H1 (cell line): Measurements from ENCODE around the gene RALA. TPM values are rescaled to one million over a fixed set of nuclear protein-coding genes. Genes with fewer than 3 reads are reported as not detected.

ENCODE experiments used
- CTCF ChIA-PET: fragments of 300-600 bp; sonication (Branson Sonifier 250); formaldehyde crosslinking; loops from one replicate; lab custom pipeline; 2021; ENCODE audit not compliant: partially characterized antibody; lab: Charles Lee
- POLR2A ChIA-PET: fragments of 300-600 bp; sonication (Branson Sonifier 250); formaldehyde crosslinking; loops from one replicate; lab custom pipeline; 2021; ENCODE audit warnings: inconsistent platforms; ENCODE audit not compliant: partially characterized antibody; lab: Charles Lee
- DNase-seq, 2 experiments: peaks; one replicate each; pipeline versions ENCODE4 v3.0.0 to v3.0.0-alpha.2; 2010 to 2022; ENCODE audit warnings: low spot score in 2 of 2, low read depth in 1 of 2, mixed read lengths in 1 of 2
- FAIRE-seq: peaks from 2 replicates; lab custom pipeline; 2011; peaks lifted over from hg19 to GRCh38; lab: Jason Lieb, UNC
- H2AFZ ChIP-seq: 2 replicates; pipeline ENCODE4 v1.8.1; 2012; ENCODE audit warnings: low read length, inconsistent platforms
- H2AK5ac ChIP-seq: 2 replicates; pipeline ENCODE4 v1.6.1; 2013; ENCODE audit warnings: low read depth, low read length
- H2BK120ac ChIP-seq: replicated peaks from 2 replicates; pipeline ENCODE3; 2013; ENCODE audit warnings: low read depth, low read length, inconsistent platforms
- H2BK12ac ChIP-seq: 2 replicates; pipeline ENCODE4 v1.6.1; 2013; ENCODE audit warnings: low read depth, low read length
- H2BK15ac ChIP-seq: 2 replicates; pipeline ENCODE4 v1.6.1; 2013; ENCODE audit warnings: low read length
- H2BK20ac ChIP-seq: 2 replicates; pipeline ENCODE4 v1.6.1; 2013; ENCODE audit warnings: low read length
- H2BK5ac ChIP-seq: 2 replicates; pipeline ENCODE4 v1.6.1; 2013; ENCODE audit warnings: low read depth, low read length
- H3K14ac ChIP-seq: 2 replicates; pipeline ENCODE4 v1.6.1; 2013; ENCODE audit warnings: inconsistent platforms; ENCODE audit not compliant: insufficient read length
- H3K18ac ChIP-seq: 2 replicates; pipeline ENCODE4 v1.6.1; 2013; ENCODE audit warnings: low read length; ENCODE audit errors: extremely low read depth
- H3K23ac ChIP-seq: 2 replicates; pipeline ENCODE4 v1.6.1; 2013; ENCODE audit warnings: inconsistent platforms; ENCODE audit not compliant: insufficient read length
- H3K23me2 ChIP-seq: 2 replicates; pipeline ENCODE4 v1.6.1; 2013; ENCODE audit warnings: low read depth, low read length
- H3K27ac ChIP-seq: 2 replicates; pipeline ENCODE4 v1.6.1; 2011; ENCODE audit warnings: low read depth, low read length, inconsistent platforms
- H3K27me3 ChIP-seq, 4 experiments: replicated peaks in 1 of 4; 1 replicate in 1 of 4; 2 replicates in 3 of 4; pipeline versions ENCODE4 v1.6.1 to v1.8.1; 2011 to 2013; ENCODE audit warnings: low read length in 3 of 4, mild to moderate bottlenecking in 3 of 4, inconsistent platforms in 2 of 4, mixed read lengths in 2 of 4, moderate library complexity in 1 of 4; ENCODE audit not compliant: control insufficient read depth in 3 of 4, insufficient read depth in 3 of 4; ENCODE audit errors: extremely low read depth in 1 of 4
- H3K36me3 ChIP-seq, 4 experiments: 2 replicates each; pipeline versions ENCODE4 v1.6.1 to v1.8.1; 2011 to 2013; ENCODE audit warnings: mild to moderate bottlenecking in 4 of 4, low read length in 3 of 4, moderate library complexity in 2 of 4, control low read depth in 1 of 4, inconsistent platforms in 1 of 4; ENCODE audit not compliant: insufficient read depth in 4 of 4, control insufficient read depth in 2 of 4
- H3K4ac ChIP-seq: replicated peaks from 2 replicates; pipeline ENCODE3; 2013; ENCODE audit warnings: low read length, low read depth, mixed read lengths, inconsistent platforms; ENCODE audit not compliant: insufficient read length
- H3K4me1 ChIP-seq, 4 experiments: replicated peaks in 1 of 4; 1 replicate in 1 of 4; 2 replicates in 3 of 4; pipeline versions ENCODE4 v1.6.1 to v1.8.1; 2011 to 2013; ENCODE audit warnings: low read length in 3 of 4, inconsistent platforms in 2 of 4, mixed read lengths in 1 of 4; ENCODE audit not compliant: insufficient read depth in 4 of 4, control insufficient read depth in 3 of 4
- H3K4me2 ChIP-seq, 2 experiments: 2 replicates each; pipeline versions ENCODE4 v1.6.1 to v1.8.1; 2011 to 2013; ENCODE audit warnings: low read depth in 2 of 2, low read length in 2 of 2, control low read depth in 1 of 2, inconsistent platforms in 1 of 2, mild to moderate bottlenecking in 1 of 2; ENCODE audit not compliant: insufficient read depth in 1 of 2
- H3K4me3 ChIP-seq, 4 experiments: fragments of 200-600, 300-600 bp in 1 of 4; sonication (generic), shearing (Covaris generic), sonication (Bioruptor Twin) in 1 of 4; 2 replicates each; pipeline versions ENCODE4 v1.5.1 to v1.8.1; 2011 to 2016; ENCODE audit warnings: low read length in 4 of 4, low read depth in 3 of 4, control low read depth in 2 of 4, inconsistent platforms in 2 of 4, mild to moderate bottlenecking in 2 of 4, mixed read lengths in 1 of 4, moderate library complexity in 1 of 4; ENCODE audit not compliant: insufficient read depth in 2 of 4; ENCODE audit errors: extremely low read depth in 1 of 4
- H3K56ac ChIP-seq: replicated peaks from 2 replicates; pipeline ENCODE3; 2013; ENCODE audit warnings: low read depth, mild to moderate bottlenecking, mixed read lengths, low read length, inconsistent platforms; ENCODE audit not compliant: insufficient read length
- H3K79me1 ChIP-seq: 2 replicates; pipeline ENCODE4 v1.6.1; 2013; ENCODE audit warnings: low read depth, low read length, control low read depth
- H3K79me2 ChIP-seq, 2 experiments: 2 replicates each; pipeline versions ENCODE4 v1.6.1 to v1.8.1; 2012 to 2013; ENCODE audit warnings: low read length in 2 of 2, mild to moderate bottlenecking in 2 of 2, inconsistent platforms in 1 of 2; ENCODE audit not compliant: insufficient read depth in 2 of 2, control insufficient read depth in 1 of 2
- H3K9ac ChIP-seq, 4 experiments: replicated peaks in 1 of 4; 1 replicate in 1 of 4; 2 replicates in 3 of 4; pipeline versions ENCODE4 v1.6.1 to v1.8.1; 2011 to 2013; ENCODE audit warnings: low read depth in 3 of 4, low read length in 3 of 4, control low read depth in 2 of 4, mild to moderate bottlenecking in 2 of 4, moderate library complexity in 2 of 4, inconsistent platforms in 1 of 4; ENCODE audit errors: extremely low read depth in 1 of 4
- H3K9me3 ChIP-seq, 2 experiments: 2 replicates each; pipeline versions ENCODE4 v1.6.1 to v1.8.1; 2012 to 2013; ENCODE audit warnings: mild to moderate bottlenecking in 2 of 2, moderate library complexity in 2 of 2, control low read depth in 1 of 2, inconsistent platforms in 1 of 2, low read depth in 1 of 2, low read length in 1 of 2, mixed read lengths in 1 of 2; ENCODE audit not compliant: insufficient read depth in 2 of 2
- H4K20me1 ChIP-seq, 2 experiments: replicated peaks in 1 of 2; 2 replicates each; pipeline versions ENCODE3 to v1.8.1; 2011 to 2013; ENCODE audit warnings: inconsistent platforms in 2 of 2, low read length in 2 of 2, mild to moderate bottlenecking in 1 of 2; ENCODE audit not compliant: insufficient read depth in 2 of 2, control insufficient read depth in 1 of 2
- H4K5ac ChIP-seq: 2 replicates; pipeline ENCODE4 v1.6.1; 2013; ENCODE audit warnings: low read length, low read depth, mixed read lengths, inconsistent platforms; ENCODE audit not compliant: insufficient read length
- H4K8ac ChIP-seq: 2 replicates; pipeline ENCODE4 v1.8.0; 2013; ENCODE audit warnings: mild to moderate bottlenecking, moderate library complexity, low read length, inconsistent platforms; ENCODE audit not compliant: insufficient read depth; ENCODE audit errors: extremely low read depth
- H4K91ac ChIP-seq: replicated peaks from 2 replicates; pipeline ENCODE3; 2013; ENCODE audit warnings: low read length, mixed read lengths, inconsistent platforms; ENCODE audit not compliant: insufficient read length
- ASH2L ChIP-seq: fragments of 200-600, 300-600 bp; sonication (generic); IDR thresholded peaks from one replicate; pipeline ENCODE4 v1.7.1; 2017; ENCODE audit warnings: low read length
- CREB1 ChIP-seq: IDR thresholded peaks from 2 replicates; pipeline ENCODE4 v1.6.1; 2012; ENCODE audit warnings: inconsistent platforms
- EP300 ChIP-seq, 2 experiments: IDR thresholded peaks; 1 replicate in 1 of 2; 2 replicates in 1 of 2; pipeline ENCODE4 v1.6.1; 2011 to 2012; ENCODE audit warnings: low read depth in 2 of 2, low read length in 2 of 2, mild to moderate bottlenecking in 2 of 2, borderline replicate concordance in 1 of 2, inconsistent platforms in 1 of 2, moderate library complexity in 1 of 2
- KDM5A ChIP-seq: fragments of 200-600 bp; IDR thresholded peaks from 2 replicates; pipeline ENCODE4 v1.7.1; 2012; ENCODE audit warnings: mild to moderate bottlenecking, low read length, inconsistent platforms, mixed read lengths
- RAD21 ChIP-seq, 2 experiments: IDR thresholded peaks in 1 of 2; conservative IDR thresholded peaks in 1 of 2; 2 replicates each; pipeline ENCODE4 v1.6.1; 2011; ENCODE audit warnings: low read depth in 2 of 2, low read length in 2 of 2, improper control_type of control experiment in 1 of 2, inconsistent platforms in 1 of 2, mild to moderate bottlenecking in 1 of 2, moderate library complexity in 1 of 2
- RFX5 ChIP-seq: IDR thresholded peaks from 2 replicates; pipeline ENCODE4 v1.6.1; 2011; ENCODE audit warnings: low read depth, low read length, improper control_type of control experiment, borderline replicate concordance
- SP1 ChIP-seq: IDR thresholded peaks from 2 replicates; pipeline ENCODE4 v1.6.1; 2011; ENCODE audit warnings: low read depth, low read length
- SP2 ChIP-seq: IDR thresholded peaks from 2 replicates; pipeline ENCODE4 v1.6.1; 2012; ENCODE audit warnings: mild to moderate bottlenecking, low read length, inconsistent platforms
- TAF7 ChIP-seq: optimal IDR thresholded peaks from 2 replicates; pipeline ENCODE3; 2011; ENCODE audit warnings: low read depth, mild to moderate bottlenecking, inconsistent platforms, low read length, moderate library complexity, borderline replicate concordance
- YY1 ChIP-seq: IDR thresholded peaks from 2 replicates; pipeline ENCODE4 v1.6.1; 2011; ENCODE audit warnings: low read depth, mild to moderate bottlenecking, low read length
- ZNF274 ChIP-seq: IDR thresholded peaks from 2 replicates; pipeline ENCODE4 v1.7.0; 2012; ENCODE audit warnings: low read length, borderline replicate concordance; ENCODE audit errors: extremely low read depth
- polyA plus RNA-seq, 7 experiments: library from polyadenylated mRNA; depleted of rRNA in 3 of 7; stranded (reverse) in 5 of 7; unstranded in 2 of 7; fragments of >200 nt in 5 of 7; fragments of 200-250 nt in 2 of 7; gene quantifications; 1 replicate in 5 of 7; 2 replicates in 1 of 7; 4 replicates in 1 of 7; pipeline versions ENCODE4 v1.2.1 to v1.2.3, GENCODE V29; 2011 to 2013; ENCODE audit warnings: missing spikeins in 2 of 7, mixed read lengths in 2 of 7
- total RNA-seq: library from RNA; stranded (reverse); fragmentation: NEBNext Ultra II Directional; extraction: Animal tissue kit (Norgen Biotek cat#: 25700); gene quantifications from 2 replicates; pipeline ENCODE4 v1.2.1, GENCODE V29; 2021
- TF ChIP-seq, protein P1 (sequence below): IDR thresholded peaks from 2 replicates; pipeline ENCODE4 v1.6.1; 2011; ENCODE audit warnings: low read length, improper control_type of control experiment

RALA gene
- total and polyA plus RNA-seq, 2 of the 8 experiments (the other 6 are each of a cell fraction or from before 2014, with no cell fraction given), result 24.1 to 72.8 TPM

- Histone ChIP-seq H2BK12ac (no peak overlapping the region), H2BK15ac (no peak overlapping the region), H3K4me2 (no peak overlapping the region), H3K36me3 (no peaks in the 10 kb centered on the region), H3K56ac (no peak overlapping the region), H4K8ac (no peak overlapping the region), H3K23ac (no peak overlapping the region), H3K27me3 (no peaks in the 10 kb centered on the region), H4K5ac (no peak overlapping the region), H3K23me2 (no peaks in the 10 kb centered on the region), H4K20me1 (peaks cover 3 to 7% of the 10 kb centered on the region in 2 experiments), H3K79me2 (peaks cover 0 to 99% of the 10 kb centered on the region in 2 experiments; a peak in 2 of 4 replicates), H2BK5ac (no peak overlapping the region), H3K14ac (no peak overlapping the region), H4K91ac (no peak overlapping the region), H3K79me1 (peaks cover 2% of the 10 kb centered on the region; the same call in 1 of the 2 replicates), H3K4ac (no peak overlapping the region), H2AK5ac (no peak overlapping the region), H2BK20ac (no peak overlapping the region), H2BK120ac (no peak overlapping the region), H3K18ac (no peak overlapping the region), H2AFZ (no peak overlapping the region), H3K4me1 (peaks cover 0 to 4% (median 0%) of the 10 kb centered on the region in 4 experiments; a peak in 3 of 7 replicates), H3K4me3 (no peak overlapping the region), H3K9ac (no peak overlapping the region), H3K27ac (no peak overlapping the region), H3K9me3 (no peaks in the 10 kb centered on the region)
- DNase-seq (no peak), FAIRE-seq (no peak)
- POLR2A ChIA-PET, result interaction anchor here (0.6 kb wide), 1 partner anchor 48 kb away, joined by 3 read pairs; no protein-coding TSS in a partner anchor
- CTCF ChIA-PET, result interaction anchor here (0.9 to 1.5 kb wide), 4 partner anchors 18 to 103 kb away, joined by 3 to 5 read pairs (median 4); no protein-coding TSS in a partner anchor
- TF ChIP-seq, protein P1, sequence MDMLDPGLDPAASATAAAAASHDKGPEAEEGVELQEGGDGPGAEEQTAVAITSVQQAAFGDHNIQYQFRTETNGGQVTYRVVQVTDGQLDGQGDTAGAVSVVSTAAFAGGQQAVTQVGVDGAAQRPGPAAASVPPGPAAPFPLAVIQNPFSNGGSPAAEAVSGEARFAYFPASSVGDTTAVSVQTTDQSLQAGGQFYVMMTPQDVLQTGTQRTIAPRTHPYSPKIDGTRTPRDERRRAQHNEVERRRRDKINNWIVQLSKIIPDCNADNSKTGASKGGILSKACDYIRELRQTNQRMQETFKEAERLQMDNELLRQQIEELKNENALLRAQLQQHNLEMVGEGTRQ, result no peak
- TF ChIP-seq ASH2L (no peak), EP300 (IDR thresholded peaks at IDR 0.05; ENCODE audit: borderline replicate concordance in 1 of 2, low read depth in 2 of 2, low read length in 2 of 2) (no peak), ZNF274 (no peak), YY1 (no peak), KDM5A (no peak), CREB1 (no peak), SP1 (no peak), SP2 (no peak), RAD21 (IDR thresholded peaks at IDR 0.05 in 1 of 2, conservative IDR thresholded peaks at IDR 0.05 in 1 of 2; ENCODE audit: low read depth in 2 of 2, low read length in 2 of 2) (no peak), RFX5 (no peak), TAF7 (no peak)
Observed at GRCh38 chr7:39642896-39643295, 19.5 kb downstream of the RALA start.
